Measurements from ENCODE around the gene PALM2AKAP2. TPM values are rescaled to one million over a fixed set of nuclear protein-coding genes. Genes with fewer than 3 reads are reported as not detected.

The PALM2AKAP2 gene
- total and polyA plus RNA-seq, 10 of the 15 experiments (the other 5 are each of a cell fraction or from before 2014, with no cell fraction given): 0.01 TPM; not detected in 9

- no peak for TF ChIP-seq BHLHE40 (IDR thresholded peaks at IDR 0.05; ENCODE audit: borderline replicate concordance in 1 of 2, low read depth in 2 of 2, low read length in 1 of 2)
Measured at GRCh38 chr9:109753308-109753707, 26.7 kb upstream of the PALM2AKAP2 start (continued).

GRCh38 chr9:109755040-109755439, 25.0 kb upstream of the PALM2AKAP2 start:
- Histone ChIP-seq H2AFZ (ENCODE audit: control insufficient read depth, low read depth, low read length) (no peak overlapping the region), H3K79me2 (ENCODE audit: control insufficient read depth, insufficient read depth, low read length) (no peaks in the 10 kb centered on the region), H3K27ac (ENCODE audit: control insufficient read depth, insufficient read depth) (no peak overlapping the region), H3K4me1 (ENCODE audit: control insufficient read depth, insufficient read depth, low read length) (no peaks in the 10 kb centered on the region), H3K4me3 (no peak overlapping the region), H3K27me3 (replicated peaks in 1 of 2; ENCODE audit: control insufficient read depth in 2 of 2, insufficient read depth in 2 of 2, low read length in 1 of 2) (no peaks in the 10 kb centered on the region; a peak in 1 of 4 replicates), H3K9ac (ENCODE audit: control insufficient read depth, insufficient read depth, low read length) (no peak overlapping the region), H3K36me3 (ENCODE audit: control insufficient read depth in 2 of 2, insufficient read depth in 2 of 2, low read length in 1 of 2) (no peaks in the 10 kb centered on the region), H4K20me1 (ENCODE audit: control insufficient read depth, insufficient read depth) (no peaks in the 10 kb centered on the region), H3K4me2 (ENCODE audit: control insufficient read depth, insufficient read depth) (no peak overlapping the region), H3K9me3 (replicated peaks; ENCODE audit: control insufficient read depth, insufficient read depth, low read length) (no peaks in the 10 kb centered on the region)
- RAD21 ChIA-PET (ENCODE audit: unreplicated experiment): no interaction called here
- FAIRE-seq: no peak
- CTCF ChIA-PET: no interaction called here
- DNase-seq (ENCODE audit: low read depth, low spot score): no peak
- WGBS (ENCODE audit: insufficient coverage, insufficient replicate concordance, low lambda C conversion rate, missing lambda C conversion rate): 0% methylated on average over 2 of the region's 2 CpGs
- in situ Hi-C loops (cut with MboI) (no loop called here), intact Hi-C loops (cut with micrococcal nuclease; ENCODE audit: unreplicated experiment) (no loop called here)
- POLR2A ChIA-PET: no interaction called here
- SMC1A ChIA-PET (ENCODE audit: uncharacterized antibody, unreplicated experiment): no interaction called here
- BruUV-seq (replicated peaks): no TSS peak
- no peak for ATAC-seq
- TF ChIP-seq NR2F1 (conservative IDR thresholded peaks at IDR 0.05): no peak
- TF ChIP-seq REST (IDR thresholded peaks at IDR 0.05; ENCODE audit: low read depth, low read length): no peak
- no peak for TF ChIP-seq HDAC6 (IDR thresholded peaks at IDR 0.05; ENCODE audit: unreplicated experiment)
- no peak for TF ChIP-seq BCL11A (IDR thresholded peaks at IDR 0.05; ENCODE audit: low read depth, low read length)
- TF ChIP-seq BCL3 (IDR thresholded peaks at IDR 0.05; ENCODE audit: borderline replicate concordance, insufficient read depth, low read depth, low read length, poor library complexity, severe bottlenecking): no peak
- no peak for TF ChIP-seq YY1 (IDR thresholded peaks at IDR 0.05; ENCODE audit: low read depth, low read length)
- TF ChIP-seq CBX3 (IDR thresholded peaks at IDR 0.05; ENCODE audit: borderline replicate concordance, low read depth): no peak
- no peak for TF ChIP-seq SIN3A (IDR thresholded peaks at IDR 0.05; ENCODE audit: low read depth, low read length)
- TF ChIP-seq ZBTB33 (IDR thresholded peaks at IDR 0.05): no peak
- no peak for TF ChIP-seq CTCF (IDR thresholded peaks at IDR 0.05 in 2 of 3, conservative IDR thresholded peaks at IDR 0.05 in 1 of 3; ENCODE audit: control insufficient read depth in 2 of 3, extremely low read depth in 1 of 3, insufficient read depth in 1 of 3, low read depth in 3 of 3, low read length in 3 of 3)
- TF ChIP-seq SREBF2 (IDR thresholded peaks at IDR 0.05; ENCODE audit: low read length): no peak
- no peak for TF ChIP-seq POLR2AphosphoS2 (IDR thresholded peaks at IDR 0.05; ENCODE audit: low read depth, low read length)
